SJCRH30 (cell line): Measurements from ENCODE around the gene GPLD1. TPM values are rescaled to one million over a fixed set of nuclear protein-coding genes. Genes with fewer than 3 reads are reported as not detected.

Source experiments
- DNase-seq, 2 experiments: peaks; one replicate each; pipeline ENCODE4 v3.0.0-alpha.2; 2015 to 2020
- H3K27ac ChIP-seq: fragments of 250-450 bp; sonication (Bioruptor Pico); 2 replicates; pipeline ENCODE4 v1.5.1; 2020; ENCODE audit warnings: mild to moderate bottlenecking, moderate library complexity
- H3K27me3 ChIP-seq: fragments of 250-450 bp; sonication (Bioruptor Pico); 2 replicates; pipeline ENCODE4 v1.5.1; 2020; ENCODE audit warnings: mild to moderate bottlenecking, moderate library complexity
- H3K36me3 ChIP-seq: fragments of 250-450 bp; sonication (Bioruptor Pico); 2 replicates; pipeline ENCODE4 v1.5.1; 2020; ENCODE audit warnings: mild to moderate bottlenecking, moderate library complexity
- H3K4me1 ChIP-seq: fragments of 250-450 bp; sonication (Bioruptor Pico); 2 replicates; pipeline ENCODE4 v1.5.1; 2020; ENCODE audit warnings: mild to moderate bottlenecking, moderate library complexity
- H3K4me3 ChIP-seq: fragments of 250-450 bp; sonication (Bioruptor Pico); 2 replicates; pipeline ENCODE4 v1.5.1; 2020; ENCODE audit warnings: mild to moderate bottlenecking, moderate library complexity
- H3K9me3 ChIP-seq: fragments of 250-450 bp; sonication (Bioruptor Pico); replicated peaks from 2 replicates; pipeline ENCODE4 v1.5.1; 2020; ENCODE audit warnings: mild to moderate bottlenecking, moderate library complexity
- total RNA-seq: library from RNA; depleted of rRNA; stranded (reverse); fragments of >200 nt; shearing (Covaris generic); gene quantifications from 2 replicates; pipeline ENCODE4 v1.2.3, GENCODE V29; 2014

GPLD1 gene
- total RNA-seq, 1 experiment from 2014 or later: 0.59 TPM

DNA sequence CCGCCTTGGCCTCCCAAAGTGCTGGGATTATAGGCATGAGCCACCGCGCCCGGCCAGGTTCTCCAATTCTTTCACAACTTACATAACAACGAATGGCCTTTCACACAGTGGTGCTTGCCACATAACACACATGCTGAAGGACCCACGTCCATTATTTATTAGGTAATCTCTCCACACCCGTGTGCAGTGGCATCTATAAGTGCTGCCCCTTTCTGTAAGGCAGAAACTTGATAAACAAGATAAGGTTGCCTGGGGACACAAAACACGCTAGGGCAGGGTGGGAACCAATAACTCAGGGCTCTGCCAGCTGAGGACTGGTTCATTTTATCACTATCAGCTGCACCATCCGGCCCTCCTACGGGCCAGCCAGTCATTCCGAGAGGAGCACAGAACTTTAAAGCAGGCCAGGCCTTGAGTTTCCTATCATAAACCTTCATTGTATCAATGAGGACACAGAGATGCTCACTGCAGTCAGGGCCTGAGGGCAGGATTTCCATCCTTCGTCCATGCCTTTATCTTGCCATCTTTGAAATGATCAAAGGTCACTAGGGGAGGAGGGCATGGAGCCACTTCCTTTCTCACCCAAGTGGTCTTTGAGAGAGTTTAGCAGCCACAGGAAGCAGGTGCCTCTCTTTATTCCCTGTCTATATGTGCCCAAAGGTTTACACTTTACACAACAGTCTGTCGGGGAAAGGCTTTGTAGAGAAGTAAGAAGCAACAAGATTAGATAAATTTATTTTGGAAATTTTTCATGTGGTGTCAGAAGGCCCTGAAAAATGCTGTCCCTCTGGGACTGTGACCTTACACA, 37.6 kb downstream of the GPLD1 start:
- H3K9me3 ChIP-seq: no peaks in the 10 kb centered on the region

GRCh38 chr6:24448828-24449525, 40.4 kb downstream of the GPLD1 start:
- H3K36me3 ChIP-seq: no peaks in the 10 kb centered on the region
- no peak overlapping the region for H3K4me3 ChIP-seq
- DNase-seq: no peak
- H3K27me3 ChIP-seq: no peaks in the 10 kb centered on the region
- H3K9me3 ChIP-seq: no peaks in the 10 kb centered on the region
- H3K27ac ChIP-seq: no peak overlapping the region
- no peaks in the 10 kb centered on the region for H3K4me1 ChIP-seq

More for the DNA sequence above, 37.6 kb downstream of the GPLD1 start:
- Histone ChIP-seq H3K27ac (no peak overlapping the region), H3K36me3 (no peaks in the 10 kb centered on the region), H3K4me3 (no peak overlapping the region), H3K4me1 (no peaks in the 10 kb centered on the region), H3K27me3 (no peaks in the 10 kb centered on the region)
- no peak for DNase-seq

GRCh38 chr6:24448396-24448795, 41.0 kb downstream of the GPLD1 start:
- no peaks in the 10 kb centered on the region for H3K9me3 ChIP-seq
- H3K27ac ChIP-seq: no peak overlapping the region
- DNase-seq: no peak
- H3K27me3 ChIP-seq: no peaks in the 10 kb centered on the region
- no peaks in the 10 kb centered on the region for H3K36me3 ChIP-seq
- H3K4me1 ChIP-seq: no peaks in the 10 kb centered on the region
- H3K4me3 ChIP-seq: no peak overlapping the region

- H3K4me3 ChIP-seq: no peak overlapping the region
- H3K9me3 ChIP-seq: no peaks in the 10 kb centered on the region
- no peak overlapping the region for H3K27ac ChIP-seq
- no peaks in the 10 kb centered on the region for H3K4me1 ChIP-seq
- DNase-seq: no peak
- H3K27me3 ChIP-seq: no peaks in the 10 kb centered on the region
- no peaks in the 10 kb centered on the region for H3K36me3 ChIP-seq
Measured at GRCh38 chr6:24446670-24447069, 42.7 kb downstream of the GPLD1 start.

DNA sequence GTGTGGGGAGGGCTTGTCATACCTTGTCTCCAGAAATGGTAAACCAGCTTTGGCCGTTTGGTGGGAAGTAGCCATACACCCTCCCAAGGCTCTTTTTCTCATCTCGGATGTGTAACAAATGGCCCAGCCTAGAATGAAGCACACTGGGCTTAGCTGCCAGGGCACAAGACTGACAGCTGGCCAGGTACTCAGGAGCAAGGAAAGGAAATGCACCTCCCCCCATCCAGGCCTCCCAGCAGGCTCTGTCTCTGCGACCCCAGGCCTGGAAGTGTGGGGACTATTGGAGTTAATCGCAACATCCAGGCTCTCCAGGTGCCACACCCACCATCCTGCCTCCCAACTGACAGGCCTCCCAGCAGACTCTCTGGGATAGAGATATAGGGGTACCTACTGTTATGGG, 43.7 kb downstream of the GPLD1 start:
- Histone ChIP-seq H3K27ac (no peak overlapping the region), H3K36me3 (no peaks in the 10 kb centered on the region), H3K4me1 (no peaks in the 10 kb centered on the region), H3K27me3 (no peaks in the 10 kb centered on the region), H3K9me3 (no peaks in the 10 kb centered on the region), H3K4me3 (no peak overlapping the region)
- no peak for DNase-seq

DNA sequence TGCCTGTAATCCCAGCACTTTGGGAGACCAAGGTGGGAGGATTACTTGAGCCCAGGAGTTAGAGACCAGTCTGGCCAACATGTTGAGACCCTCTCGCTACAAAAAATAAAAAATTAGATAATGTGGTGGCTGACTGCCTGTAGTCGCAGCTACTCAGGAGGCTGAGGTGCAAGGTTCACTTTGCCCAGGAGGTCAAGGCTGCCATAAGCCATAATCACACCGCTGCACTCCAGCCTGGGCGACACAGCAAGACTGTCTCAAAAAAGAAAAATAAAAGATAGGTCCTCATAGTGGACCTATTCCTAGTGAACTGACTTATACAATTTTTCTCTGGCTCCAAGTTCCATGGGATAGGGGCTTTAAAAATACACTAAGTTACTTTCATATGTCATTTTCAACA, 44.8 kb downstream of the GPLD1 start:
- Histone ChIP-seq H3K27me3 (no peaks in the 10 kb centered on the region), H3K27ac (no peak overlapping the region), H3K4me3 (no peak overlapping the region), H3K9me3 (no peaks in the 10 kb centered on the region), H3K4me1 (no peaks in the 10 kb centered on the region), H3K36me3 (no peaks in the 10 kb centered on the region)
- DNase-seq: no peak

GRCh38 chr6:24441599-24441904, 47.8 kb downstream of the GPLD1 start:
- Histone ChIP-seq H3K36me3 (no peaks in the 10 kb centered on the region), H3K4me1 (no peaks in the 10 kb centered on the region), H3K4me3 (no peak overlapping the region), H3K27me3 (no peaks in the 10 kb centered on the region), H3K27ac (no peak overlapping the region), H3K9me3 (no peaks in the 10 kb centered on the region)
- DNase-seq: no peak

GRCh38 chr6:24440897-24441598, 48.3 kb downstream of the GPLD1 start:
- no peaks in the 10 kb centered on the region for H3K27me3 ChIP-seq
- no peak overlapping the region for H3K4me3 ChIP-seq
- no peaks in the 10 kb centered on the region for H3K9me3 ChIP-seq
- no peaks in the 10 kb centered on the region for H3K36me3 ChIP-seq
- H3K27ac ChIP-seq: no peak overlapping the region
- H3K4me1 ChIP-seq: no peaks in the 10 kb centered on the region
- no peak for DNase-seq

GRCh38 chr6:24439858-24440539, 49.4 kb downstream of the GPLD1 start:
- peak in 1 of 2 experiments; percentile 4 for DNase-seq
- no peak overlapping the region for H3K4me3 ChIP-seq
- no peaks in the 10 kb centered on the region for H3K36me3 ChIP-seq
- no peak overlapping the region for H3K27ac ChIP-seq
- H3K27me3 ChIP-seq: no peaks in the 10 kb centered on the region
- no peaks in the 10 kb centered on the region for H3K9me3 ChIP-seq
- no peaks in the 10 kb centered on the region for H3K4me1 ChIP-seq

DNA sequence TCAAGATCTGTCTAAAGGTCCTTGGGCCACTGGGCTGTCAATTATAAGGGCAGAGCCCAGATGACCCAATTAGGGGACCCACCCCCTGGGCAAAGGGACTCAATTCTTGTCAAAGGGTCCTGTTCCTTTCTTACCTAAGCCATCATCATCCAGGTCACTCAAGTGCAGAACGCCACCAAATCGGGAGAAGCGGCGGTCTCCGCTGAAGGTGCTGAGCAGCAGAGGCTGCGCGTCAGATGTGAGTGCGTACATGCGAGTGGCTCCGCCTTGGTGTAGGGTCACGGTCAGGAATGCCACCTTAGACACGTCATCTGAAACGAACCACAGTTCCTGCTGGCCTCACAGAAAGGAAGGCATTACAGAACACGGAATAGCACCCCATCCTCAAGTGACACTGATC, 52.4 kb downstream of the GPLD1 start:
- Histone ChIP-seq H3K4me1 (no peaks in the 10 kb centered on the region), H3K9me3 (no peaks in the 10 kb centered on the region), H3K27ac (no peak overlapping the region), H3K27me3 (no peaks in the 10 kb centered on the region), H3K4me3 (no peak overlapping the region), H3K36me3 (no peaks in the 10 kb centered on the region)
- DNase-seq: no peak

- Histone ChIP-seq H3K4me1 (no peaks in the 10 kb centered on the region), H3K36me3 (no peaks in the 10 kb centered on the region), H3K27me3 (no peaks in the 10 kb centered on the region), H3K4me3 (no peak overlapping the region), H3K9me3 (no peaks in the 10 kb centered on the region), H3K27ac (no peak overlapping the region)
- no peak for DNase-seq
Measured at GRCh38 chr6:24432611-24433010, 56.8 kb downstream of the GPLD1 start.

DNA sequence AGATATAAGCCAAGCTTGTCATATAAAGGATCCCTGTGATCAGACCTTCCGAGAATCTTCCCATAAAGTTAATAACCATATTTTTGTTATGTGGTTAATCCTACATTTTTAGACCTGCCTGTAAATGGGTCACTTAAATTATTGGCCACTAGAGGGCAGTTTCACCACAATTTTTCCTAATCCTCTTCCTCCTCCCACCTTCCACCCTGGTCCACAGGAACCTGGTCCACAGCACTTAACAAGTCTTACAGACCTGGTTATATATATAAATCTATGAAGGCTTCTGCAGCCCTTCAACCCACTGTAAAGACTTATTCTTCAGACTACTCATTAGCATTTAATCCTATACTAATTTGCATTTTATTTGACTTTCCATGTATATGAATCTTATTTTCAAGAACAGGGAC, 58.3 kb downstream of the GPLD1 start:
- Histone ChIP-seq H3K36me3 (no peaks in the 10 kb centered on the region), H3K27me3 (no peaks in the 10 kb centered on the region), H3K27ac (no peak overlapping the region), H3K9me3 (no peaks in the 10 kb centered on the region), H3K4me1 (no peaks in the 10 kb centered on the region), H3K4me3 (no peak overlapping the region)
- DNase-seq: peak; percentile 11 to 63

DNA sequence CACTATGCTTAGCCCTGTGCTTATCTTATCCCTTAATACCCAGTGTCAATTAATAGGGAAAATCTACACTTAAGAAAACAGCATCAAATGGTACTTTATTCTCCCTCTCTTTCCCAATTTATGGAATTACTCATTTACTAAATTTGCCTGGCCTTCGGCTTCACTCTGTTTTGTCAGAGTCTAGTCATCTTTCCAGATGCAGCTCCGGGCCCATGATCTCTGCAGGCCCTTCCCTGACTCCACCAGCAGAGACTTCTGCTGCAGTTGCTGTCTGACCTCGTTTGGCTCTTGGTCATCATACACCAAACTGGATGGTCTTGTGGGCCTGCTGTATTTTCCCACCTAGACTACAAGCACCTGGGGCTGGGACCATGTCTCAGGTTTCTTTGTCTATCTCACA, 59.3 kb downstream of the GPLD1 start:
- H3K27me3 ChIP-seq: no peaks in the 10 kb centered on the region
- no peak overlapping the region for H3K27ac ChIP-seq
- H3K4me1 ChIP-seq: no peaks in the 10 kb centered on the region
- no peak overlapping the region for H3K4me3 ChIP-seq
- H3K9me3 ChIP-seq: no peaks in the 10 kb centered on the region
- no peak for DNase-seq
- 0 out of 2 replicates have a peak, but pooled peaks cover 2% of the 10 kb centered on the region for H3K36me3 ChIP-seq

GRCh38 chr6:24429146-24429545, 60.2 kb downstream of the GPLD1 start:
- no peaks in the 10 kb centered on the region for H3K9me3 ChIP-seq
- DNase-seq: no peak
- no peaks in the 10 kb centered on the region for H3K4me1 ChIP-seq
- H3K27ac ChIP-seq: no peak overlapping the region
- peaks cover 4% of the 10 kb centered on the region; the same call in 1 of the 2 replicates for H3K36me3 ChIP-seq
- H3K27me3 ChIP-seq: no peaks in the 10 kb centered on the region
- no peak overlapping the region for H3K4me3 ChIP-seq

- no peaks in the 10 kb centered on the region for H3K27me3 ChIP-seq
- no peaks in the 10 kb centered on the region for H3K4me1 ChIP-seq
- peaks cover 9% of the 10 kb centered on the region; the same call in 1 of the 2 replicates for H3K36me3 ChIP-seq
- H3K27ac ChIP-seq: no peak overlapping the region
- H3K9me3 ChIP-seq: no peaks in the 10 kb centered on the region
- DNase-seq: no peak
- H3K4me3 ChIP-seq: no peak overlapping the region
Measured at GRCh38 chr6:24428615-24429014, 60.8 kb downstream of the GPLD1 start.
